ENCODE measurements around the gene PXDC1.
"Not testable (repeated sequence)": the region's sequence is repeated elsewhere in the genome, so short reads cannot be mapped to it uniquely, and the experiment has no call there.

The PXDC1 gene

GRCh38 chr6:3761989-3762270 is 10.4 kb upstream of the PXDC1 start:
- no peak for DNase-seq

- no peak for DNase-seq
Measured at GRCh38 chr6:3759646-3760232, 8.2 kb upstream of the PXDC1 start.

GRCh38 chr6:3758842-3759144 is 7.3 kb upstream of the PXDC1 start:
- DNase-seq = no peak

- not testable (repeated sequence) for DNase-seq
Measured at GRCh38 chr6:3757998-3758841, 6.7 kb upstream of the PXDC1 start.

- DNase-seq = no peak
Measured at GRCh38 chr6:3757241-3757641, 5.7 kb upstream of the PXDC1 start.

GRCh38 chr6:3756546-3756945 is 5.0 kb upstream of the PXDC1 start:
- no peak for DNase-seq

- peak; percentile 95 for DNase-seq
Measured at GRCh38 chr6:3755637-3756545, 4.4 kb upstream of the PXDC1 start.

- no peak for DNase-seq
Measured at GRCh38 chr6:3754776-3755175, 3.3 kb upstream of the PXDC1 start.

- DNase-seq = not testable (repeated sequence)
Measured at GRCh38 chr6:3754032-3754725, 2.7 kb upstream of the PXDC1 start.

- no peak for DNase-seq
Measured at GRCh38 chr6:3753228-3753835, 1.8 kb upstream of the PXDC1 start.

GRCh38 chr6:3752531-3753227 is 1.2 kb upstream of the PXDC1 start:
- peak; percentile 25 for DNase-seq

- DNase-seq = peak; percentile 44
Measured at GRCh38 chr6:3751730-3752530, 417 bp upstream of the PXDC1 start.

- DNase-seq = peak; percentile 31
Measured at GRCh38 chr6:3750317-3751076, 1.0 kb downstream of the PXDC1 start.

GRCh38 chr6:3749977-3750316 is 1.6 kb downstream of the PXDC1 start:
- DNase-seq = no peak

GRCh38 chr6:3749067-3749841 is 2.3 kb downstream of the PXDC1 start:
- peak; percentile 23 for DNase-seq

GRCh38 chr6:3748208-3749066 is 3.1 kb downstream of the PXDC1 start:
- peak; percentile 34 for DNase-seq

- no peak for DNase-seq
Measured at GRCh38 chr6:3747100-3747737, 4.3 kb downstream of the PXDC1 start.

GRCh38 chr6:3746696-3747095 is 4.8 kb downstream of the PXDC1 start:
- no peak for DNase-seq

Data from NCI-H2029 treated with DMSO at 0.1 percent for 48 hours (cell line).